PFSK-1 (cell line): ENCODE data around the gene MINDY4.

Experiments
- REST ChIP-seq, 2 experiments: IDR thresholded peaks; 2 replicates each; pipeline versions ENCODE4 v1.6.1 to v1.8.0; 2011 to 2012; ENCODE audit warnings: low read depth in 2 of 2, low read length in 2 of 2, control low read depth in 1 of 2, inconsistent platforms in 1 of 2, mild to moderate bottlenecking in 1 of 2, moderate library complexity in 1 of 2; ENCODE audit not compliant: insufficient read depth in 1 of 2
- TAF1 ChIP-seq: IDR thresholded peaks from 2 replicates; pipeline ENCODE4 v1.6.1; 2012; ENCODE audit warnings: low read length, control low read depth, borderline replicate concordance; ENCODE audit not compliant: insufficient read depth

GRCh38 chr7:30896036-30896435 is 124.8 kb downstream of the MINDY4 start:
- no peak for TF ChIP-seq TAF1
- TF ChIP-seq REST (IDR thresholded peaks at IDR 0.05; ENCODE audit: insufficient read depth in 1 of 2, low read depth in 2 of 2, low read length in 2 of 2): no peak
